Right cardiac atrium (tissue), 5 donors: ENCODE measurements around the gene STARD10. TPM values are rescaled to one million over a fixed set of nuclear protein-coding genes. Genes with fewer than 3 reads are reported as not detected.

Experiments used
- ATAC-seq, 2 donors: fragments of 200-7000 bp; cut with Tn5 transposase; one replicate each; pipeline versions ENCODE4 v1.8.0 to v1.9.1; 2020; ENCODE audit warnings: moderate library complexity in 2 of 2, mild to moderate bottlenecking in 1 of 2
- DNase-seq, 3 donors: peaks; one replicate each; pipeline ENCODE4 v3.0.0-alpha.2; 2020
- H3K27ac ChIP-seq: one replicate; pipeline ENCODE4 v1.5.1; 2013; ENCODE audit warnings: mild to moderate bottlenecking, low read length, control low read depth, moderate library complexity
- H3K27me3 ChIP-seq: one replicate; pipeline ENCODE4 v1.6.1; 2013; ENCODE audit not compliant: control insufficient read depth, insufficient read depth
- H3K4me1 ChIP-seq: one replicate; pipeline ENCODE4 v1.6.1; 2013; ENCODE audit warnings: low read length; ENCODE audit not compliant: control insufficient read depth, insufficient read depth
- H3K4me3 ChIP-seq: one replicate; pipeline ENCODE4 v1.5.1; 2013; ENCODE audit warnings: low read length, control low read depth
- H3K9me3 ChIP-seq: one replicate; pipeline ENCODE4 v1.6.1; 2013; ENCODE audit warnings: low read length; ENCODE audit not compliant: control insufficient read depth
- WGBS: extraction: QIAGEN DNeasy Blood & Tissue Kit; methylation state at CpG from one replicate; pipeline ENCODE4 v1.1.7; 2013; 5-methylcytosine and 5-hydroxymethylcytosine counted together
- intact Hi-C, 4 donors: fragments of 100-400 bp; cut with DNase I; formaldehyde crosslinking; loops; one replicate each; pipeline versions ENCODE4 v1.11.0 to v1.14.0; 2022 to 2023
- long read RNA-seq, 4 donors: library from polyadenylated mRNA; unstranded; transcript quantifications; one replicate each; pipeline ENCODE4 v2.0.0, GENCODE V29; 2020 to 2021
- polyA plus RNA-seq: library from polyadenylated mRNA; stranded (reverse); fragments of 200-250 nt; gene quantifications from one replicate; pipeline ENCODE4 v1.2.3, GENCODE V29; 2013
- total RNA-seq, 4 donors: library from RNA; stranded (reverse); fragmentation: NEBNext Ultra II Directional; extraction: Animal tissue kit (Norgen Biotek cat#: 25700); gene quantifications; one replicate each; pipeline ENCODE4 v1.2.1, GENCODE V29; 2021
- donor health status: healthy with polysubstance abuse.
- donor health status: DM: no; HTN: yes; CAD: no.
- donor health status: DM: no; HTN: no; CAD: no.
- donor health status: DM: no; HTN: yes; CAD: no; lungs with severe emphysema.
- donor health status: DM: yes; HTN: yes; CAD: no.

STARD10 gene
- total RNA-seq (100 to 1,000 TPM in 2 of 4 donors, 10 to 100 TPM in 2; 88.9 to 127 (median 106) TPM), polyA plus RNA-seq (228 TPM)
- long read RNA-seq, donor 1, transcript STARD10-210 (7 exons, 1,100 nt) = major isoform, 122 of 198 reads
- long read RNA-seq, donor 1, transcript STARD10-217 (3 exons, 506 nt) = minor isoform, 24 of 198 reads
- long read RNA-seq, donor 1, transcript STARD10-220 (7 exons, 1,085 nt) = minor isoform, 17 of 198 reads
- long read RNA-seq, donor 1, partial matches to known transcripts = 9 of 198 reads
- long read RNA-seq, donor 1, other reads (novel, unspliced or antisense) = 24 of 198 reads
- long read RNA-seq, donor 2, transcript STARD10-210 (7 exons, 1,100 nt) = major isoform, 87 of 161 reads
- long read RNA-seq, donor 2, transcript STARD10-217 (3 exons, 506 nt) = minor isoform, 29 of 161 reads
- long read RNA-seq, donor 2, transcript STARD10-220 (7 exons, 1,085 nt) = minor isoform, 14 of 161 reads
- long read RNA-seq, donor 2, partial matches to known transcripts = 8 of 161 reads
- long read RNA-seq, donor 2, other reads (novel, unspliced or antisense) = 19 of 161 reads
- long read RNA-seq, donor 3, transcript STARD10-210 (7 exons, 1,100 nt) = major isoform, 14 of 42 reads
- long read RNA-seq, donor 3, transcript STARD10-217 (3 exons, 506 nt) = minor isoform, 6 of 42 reads
- long read RNA-seq, donor 3, transcript STARD10-201 (7 exons, 1,963 nt) = minor isoform, 9 of 42 reads
- long read RNA-seq, donor 3, partial matches to known transcripts = 5 of 42 reads
- long read RNA-seq, donor 3, other reads (novel, unspliced or antisense) = 7 of 42 reads
- long read RNA-seq, donor 4, transcript STARD10-217 (3 exons, 506 nt) = minor isoform, 15 of 152 reads
- long read RNA-seq, donor 4, transcript STARD10-210 (7 exons, 1,100 nt) = major isoform, 95 of 152 reads
- long read RNA-seq, donor 4, transcript STARD10-220 (7 exons, 1,085 nt) = minor isoform, 16 of 152 reads
- long read RNA-seq, donor 4, partial matches to known transcripts = 2 of 152 reads
- long read RNA-seq, donor 4, other reads (novel, unspliced or antisense) = 24 of 152 reads

GRCh38 chr11:72793425-72794367 lies at the start of gene STARD10:
Gene STARD10, minus strand, starts transcription at chr11:72794047. Its CDS starts 12,866 bp downstream, at chr11:72781181.
- Histone ChIP-seq H3K4me3 (peak within 1 kb of the TSS; percentile 61), H3K27ac (peak within 1 kb of the TSS; percentile 95), H3K9me3 (no peaks in the 10 kb centered on the region), H3K27me3 (no peaks in the 10 kb centered on the region), H3K4me1 (peaks cover 6% of the 10 kb centered on the region)
- DNase-seq (peak; percentile 96 to 99 (median 98)), ATAC-seq (peak; percentile 97)
- intact Hi-C loops = loop anchor here in 3 of 4 donors (2.0 to 5.0 kb wide), 2 partner anchors 66 to 69 kb away; no protein-coding TSS in a partner anchor
- 1% methylated on average over 55 of the region's 55 CpGs for WGBS

GRCh38 chr11:72842653-72843330 lies 48.9 kb upstream of the STARD10 start:
- no peak for ATAC-seq
- H3K27ac ChIP-seq = peak overlapping the region; percentile 54
- 66% methylated on average over 14 of the region's 14 CpGs for WGBS

GRCh38 chr11:72842126-72842525 lies 48.3 kb upstream of the STARD10 start:
- no peaks in the 10 kb centered on the region for H3K4me1 ChIP-seq
- no peaks in the 10 kb centered on the region for H3K9me3 ChIP-seq
- intact Hi-C loops = no loop called here
- no peaks in the 10 kb centered on the region for H3K27me3 ChIP-seq
- H3K27ac ChIP-seq = peak overlapping the region; percentile 48
- no peak for DNase-seq
- no peak for ATAC-seq
- WGBS = 84% methylated on average over 5 of the region's 5 CpGs
- no peak overlapping the region for H3K4me3 ChIP-seq

More at GRCh38 chr11:72842653-72843330, 48.9 kb upstream of the STARD10 start:
- no peak overlapping the region for H3K4me3 ChIP-seq
- no peak for DNase-seq
- H3K27me3 ChIP-seq = no peaks in the 10 kb centered on the region
- intact Hi-C loops = no loop called here
- H3K4me1 ChIP-seq = no peaks in the 10 kb centered on the region
- no peaks in the 10 kb centered on the region for H3K9me3 ChIP-seq

- no peak for DNase-seq
- intact Hi-C loops = no loop called here
- Histone ChIP-seq H3K27me3 (no peaks in the 10 kb centered on the region), H3K4me1 (no peaks in the 10 kb centered on the region), H3K9me3 (no peaks in the 10 kb centered on the region), H3K4me3 (no peak overlapping the region), H3K27ac (no peak overlapping the region)
- ATAC-seq = no peak
- 88% methylated on average over 7 of the region's 7 CpGs for WGBS
Observed at GRCh38 chr11:72841397-72841796, 47.5 kb upstream of the STARD10 start.

GRCh38 chr11:72840780-72841179 lies 46.9 kb upstream of the STARD10 start:
- H3K9me3 ChIP-seq = no peaks in the 10 kb centered on the region
- intact Hi-C loops = no loop called here
- peaks cover 6% of the 10 kb centered on the region for H3K4me1 ChIP-seq
- 94% methylated on average over 4 of the region's 4 CpGs for WGBS
- no peaks in the 10 kb centered on the region for H3K27me3 ChIP-seq
- no peak for ATAC-seq
- H3K27ac ChIP-seq = no peak overlapping the region
- no peak for DNase-seq
- H3K4me3 ChIP-seq = no peak overlapping the region

GRCh38 chr11:72838691-72839305 lies 45.0 kb upstream of the STARD10 start:
- H3K4me3 ChIP-seq = no peak overlapping the region
- H3K27me3 ChIP-seq = no peaks in the 10 kb centered on the region
- ATAC-seq (no peak), DNase-seq (no peak)
- intact Hi-C loops = loop anchor here in 2 of 4 donors (10.0 kb wide), 2 partner anchors 396 to 406 kb away; no protein-coding TSS in a partner anchor
- H3K27ac ChIP-seq = no peak overlapping the region
- 66% methylated on average over 4 of the region's 4 CpGs for WGBS
- H3K4me1 ChIP-seq = peaks cover 14% of the 10 kb centered on the region
- no peaks in the 10 kb centered on the region for H3K9me3 ChIP-seq

- peak; percentile 85 to 91 (median 86) for DNase-seq
- Histone ChIP-seq H3K4me3 (no peak overlapping the region), H3K4me1 (peaks cover 29% of the 10 kb centered on the region), H3K27me3 (no peaks in the 10 kb centered on the region), H3K9me3 (no peaks in the 10 kb centered on the region), H3K27ac (peak overlapping the region; percentile 96)
- 20% methylated on average over 4 of the region's 4 CpGs for WGBS
- intact Hi-C loops = loop anchor here in 2 of 4 donors (10.0 kb wide), 2 partner anchors 399 to 409 kb away; no protein-coding TSS in a partner anchor
- peak; percentile 40 to 77 for ATAC-seq
Observed at GRCh38 chr11:72836111-72836510, 42.3 kb upstream of the STARD10 start.

GRCh38 chr11:72834905-72835304 lies 41.1 kb upstream of the STARD10 start:
- no peaks in the 10 kb centered on the region for H3K27me3 ChIP-seq
- H3K4me3 ChIP-seq = no peak overlapping the region
- intact Hi-C loops = loop anchor here (5.0 to 10.0 kb wide), 4 partner anchors 342 to 410 kb away; no protein-coding TSS in a partner anchor
- no peaks in the 10 kb centered on the region for H3K9me3 ChIP-seq
- DNase-seq (peak in 1 of 3 donors; percentile 58), ATAC-seq (peak; percentile 23 to 55)
- 28% methylated on average over 5 of the region's 5 CpGs for whole genome bisulfite sequencing
- H3K4me1 ChIP-seq = peaks cover 29% of the 10 kb centered on the region
- H3K27ac ChIP-seq = peak overlapping the region; percentile 96

GRCh38 chr11:72833811-72834493 lies 40.1 kb upstream of the STARD10 start:
- H3K9me3 ChIP-seq = no peaks in the 10 kb centered on the region
- no peak overlapping the region for H3K4me3 ChIP-seq
- H3K27me3 ChIP-seq = no peaks in the 10 kb centered on the region
- peak overlapping the region; percentile 87 for H3K27ac ChIP-seq
- ATAC-seq (peak; percentile 34 to 54), DNase-seq (peak; percentile 63 to 76 (median 70))
- WGBS = 32% methylated on average over 8 of the region's 8 CpGs
- peaks cover 29% of the 10 kb centered on the region for H3K4me1 ChIP-seq
- intact Hi-C loops = loop anchor here (5.0 to 10.0 kb wide), 4 partner anchors 343 to 411 kb away; no protein-coding TSS in a partner anchor
